Mesenchymal stem cell (in vitro differentiated cells and primary cell): ENCODE measurements around the gene ENOSF1.

Source experiments
- DNase-seq: peaks from one replicate; pipeline ENCODE4 v3.0.0-alpha.2; 2013
- H2AFZ ChIP-seq: one replicate; pipeline ENCODE4 v1.6.1; 2013; ENCODE audit warnings: low read depth, mild to moderate bottlenecking, control low read depth, inconsistent platforms, low read length, moderate library complexity
- H2AK5ac ChIP-seq: 2 replicates; pipeline ENCODE4 v1.6.1; 2013; ENCODE audit warnings: low read length, moderate library complexity, mild to moderate bottlenecking, inconsistent platforms; ENCODE audit not compliant: severe bottlenecking
- H2BK120ac ChIP-seq: one replicate; pipeline ENCODE4 v1.6.1; 2013; ENCODE audit warnings: low read depth, mild to moderate bottlenecking, inconsistent platforms, low read length, moderate library complexity
- H2BK12ac ChIP-seq, 2 experiments: one replicate each; pipeline ENCODE4 v1.6.1; 2013; ENCODE audit warnings: inconsistent platforms in 2 of 2, low read length in 2 of 2, mild to moderate bottlenecking in 2 of 2, moderate library complexity in 2 of 2, control low read depth in 1 of 2
- H2BK15ac ChIP-seq: one replicate; pipeline ENCODE4 v1.6.1; 2013; ENCODE audit warnings: mild to moderate bottlenecking, low read depth, inconsistent platforms; ENCODE audit not compliant: poor library complexity, severe bottlenecking
- H2BK5ac ChIP-seq: 2 replicates; pipeline ENCODE4 v1.6.1; 2013; ENCODE audit warnings: low read depth, mild to moderate bottlenecking, low read length, control low read depth, inconsistent platforms; ENCODE audit not compliant: poor library complexity, severe bottlenecking
- H3K14ac ChIP-seq, 2 experiments: one replicate each; pipeline ENCODE4 v1.6.1; 2013; ENCODE audit warnings: inconsistent platforms in 2 of 2, low read length in 2 of 2, control low read depth in 1 of 2, mild to moderate bottlenecking in 1 of 2, moderate library complexity in 1 of 2
- H3K18ac ChIP-seq, 2 experiments: one replicate each; pipeline ENCODE4 v1.6.1; 2013; ENCODE audit warnings: inconsistent platforms in 2 of 2, low read length in 2 of 2, control low read depth in 1 of 2, low read depth in 1 of 2, mild to moderate bottlenecking in 1 of 2
- H3K23ac ChIP-seq, 2 experiments: one replicate each; pipeline ENCODE4 v1.6.1; 2013; ENCODE audit warnings: inconsistent platforms in 2 of 2, low read length in 2 of 2, mild to moderate bottlenecking in 2 of 2, moderate library complexity in 2 of 2, control low read depth in 1 of 2
- H3K27ac ChIP-seq: 2 replicates; pipeline ENCODE4 v1.5.1; 2013; ENCODE audit warnings: mild to moderate bottlenecking, moderate library complexity, low read length, control low read depth, inconsistent platforms; ENCODE audit not compliant: poor library complexity, severe bottlenecking
- H3K27me3 ChIP-seq, 2 experiments: 2 replicates each; pipeline versions ENCODE4 v1.6.1 to v1.7.0; 2013; ENCODE audit warnings: low read length in 2 of 2, mild to moderate bottlenecking in 2 of 2, moderate library complexity in 2 of 2, control low read depth in 1 of 2, inconsistent platforms in 1 of 2; ENCODE audit not compliant: control insufficient read depth in 1 of 2, insufficient read depth in 1 of 2
- H3K36me3 ChIP-seq, 2 experiments: 2 replicates each; pipeline versions ENCODE4 v1.6.1 to v1.7.0; 2013; ENCODE audit warnings: low read length in 2 of 2, control low read depth in 1 of 2, inconsistent platforms in 1 of 2, low read depth in 1 of 2, mild to moderate bottlenecking in 1 of 2; ENCODE audit not compliant: insufficient read depth in 2 of 2, control insufficient read depth in 1 of 2
- H3K4ac ChIP-seq, 2 experiments: one replicate each; pipeline ENCODE4 v1.6.1; 2013; ENCODE audit warnings: inconsistent platforms in 2 of 2, low read length in 2 of 2, mild to moderate bottlenecking in 2 of 2, moderate library complexity in 2 of 2, control low read depth in 1 of 2, low read depth in 1 of 2
- H3K4me1 ChIP-seq: 2 replicates; pipeline ENCODE4 v1.6.1; 2013; ENCODE audit warnings: low read depth, low read length, control low read depth; ENCODE audit not compliant: control insufficient read depth, insufficient read depth
- H3K4me2 ChIP-seq: 2 replicates; pipeline ENCODE4 v1.6.1; 2013; ENCODE audit warnings: low read length, mild to moderate bottlenecking, inconsistent platforms; ENCODE audit not compliant: poor library complexity, severe bottlenecking
- H3K4me3 ChIP-seq, 2 experiments: 2 replicates each; pipeline versions ENCODE4 v1.5.1 to v1.7.0; 2013; ENCODE audit warnings: low read length in 2 of 2, mild to moderate bottlenecking in 2 of 2, control low read depth in 1 of 2, low read depth in 1 of 2; ENCODE audit not compliant: insufficient read depth in 1 of 2
- H3K79me1 ChIP-seq: replicated peaks from 2 replicates; pipeline ENCODE4 v1.6.1; 2013; ENCODE audit warnings: mild to moderate bottlenecking, control low read depth, low read length, inconsistent platforms; ENCODE audit not compliant: poor library complexity, severe bottlenecking
- H3K9ac ChIP-seq: 2 replicates; pipeline ENCODE4 v1.7.0; 2013; ENCODE audit warnings: mild to moderate bottlenecking, low read length, moderate library complexity
- H3K9me3 ChIP-seq: 2 replicates; pipeline ENCODE4 v1.7.0; 2013; ENCODE audit warnings: mild to moderate bottlenecking, low read length; ENCODE audit not compliant: control insufficient read depth
- H4K8ac ChIP-seq: one replicate; pipeline ENCODE4 v1.6.1; 2013; ENCODE audit warnings: inconsistent platforms, mild to moderate bottlenecking, low read length, moderate library complexity
- H4K91ac ChIP-seq: one replicate; pipeline ENCODE4 v1.6.1; 2013; ENCODE audit warnings: mild to moderate bottlenecking, low read length, inconsistent platforms
- WGBS: methylation state at CpG from one replicate; pipeline ENCODE4 v1.1.7; 2013; ENCODE audit warnings: mixed read lengths; 5-methylcytosine and 5-hydroxymethylcytosine counted together

The ENOSF1 gene

DNA sequence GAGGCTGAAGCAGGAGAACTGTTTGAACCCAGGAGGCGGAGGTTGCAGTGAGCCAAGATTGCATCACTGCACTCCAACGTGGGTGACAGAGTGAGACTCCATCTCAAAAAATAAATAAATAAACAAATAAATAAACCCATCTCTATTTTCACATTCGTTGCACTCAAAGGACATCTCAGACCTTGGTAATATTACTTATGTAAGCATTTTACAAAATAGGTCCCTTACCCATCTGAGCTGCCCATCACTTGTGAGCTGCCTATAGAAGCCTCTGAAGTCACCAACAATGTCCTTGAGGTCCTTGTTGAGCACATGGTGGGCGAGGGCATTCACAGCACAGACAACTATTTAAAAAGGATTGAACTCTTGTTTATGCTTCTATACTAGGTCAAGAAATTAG lies 15.4 kb downstream of the ENOSF1 start:
- Histone ChIP-seq H3K23ac (no peak overlapping the region), H2BK5ac (no peak overlapping the region), H3K9ac (no peak overlapping the region), H3K9me3 (no peaks in the 10 kb centered on the region), H3K18ac (no peak overlapping the region), H2BK15ac (no peak overlapping the region), H3K4me3 (no peak overlapping the region), H2BK120ac (no peak overlapping the region), H3K4ac (no peak overlapping the region), H3K4me1 (peaks cover 23% of the 10 kb centered on the region), H3K36me3 (peaks cover 18 to 57% of the 10 kb centered on the region in 2 experiments), H3K79me1 (peaks cover 20% of the 10 kb centered on the region), H2AFZ (no peak overlapping the region), H3K14ac (no peak overlapping the region), H2AK5ac (no peak overlapping the region), H3K27ac (no peak overlapping the region), H3K27me3 (no peaks in the 10 kb centered on the region), H2BK12ac (no peak overlapping the region), H4K8ac (no peak overlapping the region), H4K91ac (no peak overlapping the region), H3K4me2 (no peak overlapping the region)
- WGBS: 98% methylated on average over 4 of the region's 4 CpGs
- DNase-seq: no peak

DNA sequence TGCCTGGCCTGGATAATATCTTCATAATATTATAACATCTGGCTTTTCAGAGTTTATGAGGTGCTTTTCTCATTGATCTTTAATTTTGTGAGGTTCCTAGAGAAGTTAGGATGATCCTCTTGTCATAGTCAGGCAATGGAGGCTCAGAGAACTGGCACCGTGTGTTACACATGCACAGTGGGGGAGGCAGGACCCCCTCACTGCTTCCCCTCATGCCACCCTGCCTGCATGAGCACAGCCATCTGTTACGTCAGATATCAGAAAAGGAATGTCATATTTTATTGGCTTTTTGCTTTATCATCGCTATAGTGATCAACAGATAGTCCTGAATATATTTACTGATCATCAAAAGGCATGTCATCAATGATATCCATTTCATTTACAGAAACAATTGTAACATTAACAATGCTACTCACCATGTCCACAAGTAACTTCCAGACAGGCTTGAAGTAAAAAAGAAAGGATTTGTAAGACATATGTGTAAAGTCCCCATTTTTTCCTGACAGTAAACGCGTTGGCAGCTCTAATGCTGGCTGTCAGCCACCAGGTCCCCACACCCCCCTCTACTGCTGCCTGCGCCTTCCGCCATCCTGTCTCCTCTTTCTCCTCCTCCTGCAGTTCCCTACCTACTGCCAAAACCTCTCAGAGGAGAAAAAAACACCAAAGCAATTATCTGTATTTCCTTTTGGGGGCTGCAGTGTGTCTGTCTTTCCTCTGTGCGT lies 18.8 kb downstream of the ENOSF1 start:
- Histone ChIP-seq H2BK120ac (no peak overlapping the region), H2AK5ac (peak overlapping the region; percentile 14), H3K9ac (no peak overlapping the region), H3K79me1 (peaks cover 16% of the 10 kb centered on the region), H3K4me2 (no peak overlapping the region), H3K18ac (no peak overlapping the region), H3K23ac (no peak overlapping the region), H3K27me3 (no peaks in the 10 kb centered on the region), H3K4me3 (no peak overlapping the region), H4K8ac (no peak overlapping the region), H3K14ac (no peak overlapping the region), H3K27ac (peak overlapping the region; percentile 43), H2BK12ac (no peak overlapping the region), H3K4me1 (peaks cover 18% of the 10 kb centered on the region), H2BK15ac (no peak overlapping the region), H3K36me3 (peaks cover 33 to 76% of the 10 kb centered on the region in 2 experiments), H3K9me3 (no peaks in the 10 kb centered on the region), H4K91ac (no peak overlapping the region), H3K4ac (no peak overlapping the region), H2AFZ (no peak overlapping the region), H2BK5ac (no peak overlapping the region)
- no peak for DNase-seq
- WGBS: 91% methylated on average over 7 of the region's 8 CpGs

DNA sequence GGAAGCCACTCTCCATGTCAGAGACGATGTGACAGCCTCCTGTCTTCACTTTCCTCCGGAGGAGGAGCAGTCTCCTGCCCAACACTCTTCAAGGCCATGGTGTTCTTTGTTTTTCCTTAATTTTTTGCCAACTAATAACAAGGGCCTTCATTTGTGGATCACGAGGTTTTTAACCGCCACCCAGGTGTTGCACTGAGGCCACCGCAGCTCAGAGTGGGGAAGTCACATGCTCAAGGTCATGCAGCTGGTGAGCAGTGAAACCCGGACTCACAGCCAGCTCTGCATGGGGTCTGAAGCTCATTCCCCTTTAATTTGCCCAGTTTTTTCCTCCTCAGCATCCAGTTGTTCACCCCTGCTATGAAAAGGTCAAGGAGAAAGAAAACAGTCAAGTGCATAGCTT lies 19.6 kb downstream of the ENOSF1 start:
- Histone ChIP-seq H3K79me1 (peaks cover 16% of the 10 kb centered on the region), H4K91ac (no peak overlapping the region), H3K4me3 (no peak overlapping the region), H3K36me3 (peaks cover 34 to 80% of the 10 kb centered on the region in 2 experiments), H3K23ac (no peak overlapping the region), H3K4me2 (no peak overlapping the region), H3K9me3 (no peaks in the 10 kb centered on the region), H4K8ac (no peak overlapping the region), H2BK120ac (no peak overlapping the region), H3K4ac (no peak overlapping the region), H2BK15ac (no peak overlapping the region), H3K9ac (no peak overlapping the region), H2BK5ac (peak overlapping the region; percentile 39), H3K4me1 (peaks cover 17% of the 10 kb centered on the region), H3K14ac (no peak overlapping the region), H3K27ac (peak overlapping the region; percentile 76), H2AFZ (no peak overlapping the region), H2AK5ac (peak overlapping the region; percentile 32), H3K18ac (no peak overlapping the region), H2BK12ac (no peak overlapping the region), H3K27me3 (no peaks in the 10 kb centered on the region)
- WGBS: 95% methylated on average over 6 of the region's 6 CpGs
- DNase-seq: no peak

DNA sequence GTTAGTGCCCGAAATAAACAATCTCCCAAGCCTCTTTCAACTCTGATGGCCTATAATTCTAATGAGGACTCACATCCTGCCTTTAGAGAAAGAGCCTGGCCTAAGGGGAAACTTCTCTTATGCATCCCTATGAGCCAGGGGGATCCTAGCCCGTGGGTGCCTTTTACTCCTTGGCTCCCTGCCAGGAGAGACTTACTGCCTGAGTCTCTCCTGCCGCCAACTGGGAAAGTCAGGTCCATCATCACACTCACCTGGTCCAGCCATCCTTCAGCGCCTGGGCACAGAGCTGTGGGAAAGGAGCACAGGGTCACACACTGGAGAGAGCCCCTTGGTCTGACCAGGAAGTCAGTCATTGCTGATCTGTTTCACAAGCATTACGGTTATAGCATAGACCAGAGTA lies 24.1 kb downstream of the ENOSF1 start:
- Histone ChIP-seq H2BK12ac (no peak overlapping the region), H2AK5ac (peak overlapping the region; percentile 1), H3K36me3 (peaks cover 39 to 90% of the 10 kb centered on the region in 2 experiments), H3K27me3 (no peaks in the 10 kb centered on the region), H3K4me1 (peaks cover 15% of the 10 kb centered on the region), H3K4ac (no peak overlapping the region), H3K14ac (no peak overlapping the region), H3K4me2 (no peak overlapping the region), H2BK15ac (no peak overlapping the region), H3K18ac (no peak overlapping the region), H2BK5ac (no peak overlapping the region), H3K9me3 (no peaks in the 10 kb centered on the region), H3K4me3 (no peak overlapping the region), H4K8ac (no peak overlapping the region), H3K27ac (no peak overlapping the region), H2BK120ac (no peak overlapping the region), H4K91ac (no peak overlapping the region), H3K79me1 (peaks cover 2% of the 10 kb centered on the region), H3K9ac (no peak overlapping the region), H2AFZ (no peak overlapping the region), H3K23ac (no peak overlapping the region)
- 95% methylated on average over 5 of the region's 5 CpGs for WGBS
- DNase-seq: no peak
